ENCODE data around the gene OR11A1. TPM values are rescaled to one million over a fixed set of nuclear protein-coding genes. Genes with fewer than 3 reads are reported as not detected.

Gene OR11A1
- total RNA-seq, 1 experiment from 2014 or later = not detected

- POLR2A ChIA-PET (ENCODE audit: low non-redundant PET) = no interaction called here
Measured at GRCh38 chr6:29466241-29466640, 9.4 kb upstream of the OR11A1 start.

GRCh38 chr6:29465801-29466200, 8.9 kb upstream of the OR11A1 start:
- H3K27ac ChIP-seq (ENCODE audit: low read depth, low read length, poor library complexity, severe bottlenecking) = no peak overlapping the region
- no peak overlapping the region for H3K4me3 ChIP-seq (ENCODE audit: low read depth, low read length, poor library complexity, severe bottlenecking)
- BruUV-seq (replicated peaks) = no TSS peak
- POLR2A ChIA-PET (ENCODE audit: low non-redundant PET) = no interaction called here
- TF ChIP-seq EZH2 (IDR thresholded peaks at IDR 0.05; ENCODE audit: borderline replicate concordance, low read depth, low read length, poor library complexity, severe bottlenecking) (no peak), CTCF (conservative IDR thresholded peaks at IDR 0.05; ENCODE audit: low read depth, low read length) (no peak)
- H3K36me3 ChIP-seq (ENCODE audit: insufficient read depth, low read length, poor library complexity, severe bottlenecking) = no peaks in the 10 kb centered on the region
- no peaks in the 10 kb centered on the region for H3K4me1 ChIP-seq (ENCODE audit: insufficient read depth, low read length, poor library complexity, severe bottlenecking)
- no peaks in the 10 kb centered on the region for H3K9me3 ChIP-seq (ENCODE audit: low read depth, low read length, poor library complexity, severe bottlenecking)
- intact Hi-C loops (cut with micrococcal nuclease; ENCODE audit: unreplicated experiment) = no loop called here
- CTCF ChIA-PET = no interaction called here
- H3K27me3 ChIP-seq (replicated peaks; ENCODE audit: insufficient read depth, low read depth, low read length, poor library complexity) = peaks cover 60% of the 10 kb centered on the region
- no peak for DNase-seq (ENCODE audit: low spot score)

More at GRCh38 chr6:29466241-29466640, 9.4 kb upstream of the OR11A1 start:
- peaks cover 60% of the 10 kb centered on the region for H3K27me3 ChIP-seq (replicated peaks; ENCODE audit: insufficient read depth, low read depth, low read length, poor library complexity)
- H3K4me3 ChIP-seq (ENCODE audit: low read depth, low read length, poor library complexity, severe bottlenecking) = no peak overlapping the region
- no peaks in the 10 kb centered on the region for H3K9me3 ChIP-seq (ENCODE audit: low read depth, low read length, poor library complexity, severe bottlenecking)
- no peak for DNase-seq (ENCODE audit: low spot score)
- BruUV-seq (replicated peaks) = no TSS peak
- intact Hi-C loops (cut with micrococcal nuclease; ENCODE audit: unreplicated experiment) = no loop called here
- no peak for TF ChIP-seq CTCF (conservative IDR thresholded peaks at IDR 0.05; ENCODE audit: low read depth, low read length)
- TF ChIP-seq EZH2 (IDR thresholded peaks at IDR 0.05; ENCODE audit: borderline replicate concordance, low read depth, low read length, poor library complexity, severe bottlenecking) = no peak
- CTCF ChIA-PET = no interaction called here
- no peaks in the 10 kb centered on the region for H3K4me1 ChIP-seq (ENCODE audit: insufficient read depth, low read length, poor library complexity, severe bottlenecking)
- no peak overlapping the region for H3K27ac ChIP-seq (ENCODE audit: low read depth, low read length, poor library complexity, severe bottlenecking)
- no peaks in the 10 kb centered on the region for H3K36me3 ChIP-seq (ENCODE audit: insufficient read depth, low read length, poor library complexity, severe bottlenecking)

- Histone ChIP-seq H3K9me3 (ENCODE audit: low read depth, low read length, poor library complexity, severe bottlenecking) (no peaks in the 10 kb centered on the region), H3K36me3 (ENCODE audit: insufficient read depth, low read length, poor library complexity, severe bottlenecking) (no peaks in the 10 kb centered on the region), H3K27me3 (replicated peaks; ENCODE audit: insufficient read depth, low read depth, low read length, poor library complexity) (peaks cover 60% of the 10 kb centered on the region), H3K4me1 (ENCODE audit: insufficient read depth, low read length, poor library complexity, severe bottlenecking) (no peaks in the 10 kb centered on the region), H3K4me3 (ENCODE audit: low read depth, low read length, poor library complexity, severe bottlenecking) (no peak overlapping the region), H3K27ac (ENCODE audit: low read depth, low read length, poor library complexity, severe bottlenecking) (no peak overlapping the region)
- BruUV-seq (replicated peaks) = no TSS peak
- TF ChIP-seq CTCF (conservative IDR thresholded peaks at IDR 0.05; ENCODE audit: low read depth, low read length) (no peak), EZH2 (IDR thresholded peaks at IDR 0.05; ENCODE audit: borderline replicate concordance, low read depth, low read length, poor library complexity, severe bottlenecking) (no peak)
- no peak for DNase-seq (ENCODE audit: low spot score)
- ChIA-PET POLR2A (ENCODE audit: low non-redundant PET) (no interaction called here), CTCF (no interaction called here)
- intact Hi-C loops (cut with micrococcal nuclease; ENCODE audit: unreplicated experiment) = no loop called here
Measured at GRCh38 chr6:29465279-29465678, 8.4 kb upstream of the OR11A1 start.
